H54 (cell line): ENCODE measurements around the gene CPN2.

Source experiments
- DNase-seq: peaks from one replicate; pipeline ENCODE4 v3.0.0; 2011; ENCODE audit warnings: low spot score, mixed read lengths; ENCODE audit not compliant: insufficient read length
- FAIRE-seq: peaks from 3 replicates; lab custom pipeline; 2011; peaks lifted over from hg19 to GRCh38; lab: Jason Lieb, UNC
- POLR2A ChIP-seq: IDR thresholded peaks from 2 replicates; pipeline ENCODE4 v1.6.1; 2011; ENCODE audit warnings: low read depth, mild to moderate bottlenecking, low read length

Gene CPN2, protein sequence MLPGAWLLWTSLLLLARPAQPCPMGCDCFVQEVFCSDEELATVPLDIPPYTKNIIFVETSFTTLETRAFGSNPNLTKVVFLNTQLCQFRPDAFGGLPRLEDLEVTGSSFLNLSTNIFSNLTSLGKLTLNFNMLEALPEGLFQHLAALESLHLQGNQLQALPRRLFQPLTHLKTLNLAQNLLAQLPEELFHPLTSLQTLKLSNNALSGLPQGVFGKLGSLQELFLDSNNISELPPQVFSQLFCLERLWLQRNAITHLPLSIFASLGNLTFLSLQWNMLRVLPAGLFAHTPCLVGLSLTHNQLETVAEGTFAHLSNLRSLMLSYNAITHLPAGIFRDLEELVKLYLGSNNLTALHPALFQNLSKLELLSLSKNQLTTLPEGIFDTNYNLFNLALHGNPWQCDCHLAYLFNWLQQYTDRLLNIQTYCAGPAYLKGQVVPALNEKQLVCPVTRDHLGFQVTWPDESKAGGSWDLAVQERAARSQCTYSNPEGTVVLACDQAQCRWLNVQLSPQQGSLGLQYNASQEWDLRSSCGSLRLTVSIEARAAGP

DNA sequence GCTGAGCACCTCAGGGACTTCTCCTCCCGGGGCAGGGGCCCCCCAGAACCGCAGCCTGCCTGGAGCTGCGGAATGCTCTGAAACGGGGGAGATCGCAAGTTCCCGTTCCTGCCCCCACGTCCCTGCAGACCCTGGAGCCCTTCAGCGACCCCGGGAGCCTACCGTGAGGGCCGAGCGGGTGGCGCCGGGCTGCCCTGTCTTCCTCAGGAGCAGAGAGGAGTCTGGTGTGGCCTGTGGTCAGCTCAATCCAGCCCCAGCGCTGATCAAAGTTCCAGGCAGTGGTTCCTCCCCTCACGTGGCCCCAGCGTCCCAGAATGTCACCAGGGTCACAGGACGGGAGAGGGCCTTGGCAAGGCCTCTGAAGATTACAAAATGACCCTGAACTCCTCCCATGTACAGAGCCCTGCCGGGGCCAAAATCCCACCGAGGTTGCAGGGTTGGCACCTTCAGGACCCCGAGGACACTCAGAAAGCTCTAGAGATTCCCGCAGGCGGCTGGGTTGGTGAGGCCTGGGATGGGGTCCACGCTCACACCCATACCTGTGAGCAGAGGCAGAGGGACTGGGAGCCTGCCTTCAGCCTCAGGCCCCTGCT is at the start of gene CPN2:
Gene CPN2, minus strand, starts transcription at position 249 of the 593 bp plus-strand sequence. CDS start 8,626 bp downstream, outside the sequence.
- no peak for DNase-seq
- FAIRE-seq = no peak
- TF ChIP-seq POLR2A = no peak

DNA sequence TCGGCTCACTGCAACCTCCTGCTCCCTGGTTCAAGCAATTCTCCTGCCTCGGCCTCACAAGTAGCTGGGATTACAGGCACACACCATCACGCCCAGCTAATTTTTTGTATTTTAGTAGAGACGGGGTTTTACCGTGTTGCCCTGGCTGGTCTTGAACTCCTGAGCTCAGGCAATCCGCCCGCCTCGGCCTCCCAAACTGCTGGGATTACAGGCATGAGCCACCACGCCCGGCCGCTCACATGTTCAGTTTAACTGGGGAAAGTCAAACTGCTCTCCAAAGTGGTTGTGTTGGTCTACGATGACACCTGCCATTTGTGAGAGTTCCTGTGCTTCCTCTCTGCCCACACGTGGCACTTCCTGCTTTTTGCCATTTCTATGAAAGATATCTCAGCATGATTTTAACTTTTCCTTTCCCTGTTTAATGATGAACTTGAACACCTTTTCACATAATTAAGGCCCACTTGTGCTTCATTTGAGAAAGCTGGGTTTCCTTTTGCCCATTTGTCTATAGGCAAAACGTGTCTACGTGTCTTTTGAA is 48.8 kb upstream of the CPN2 start:
- DNase-seq = no peak
- no peak for TF ChIP-seq POLR2A
- no peak for FAIRE-seq

DNA sequence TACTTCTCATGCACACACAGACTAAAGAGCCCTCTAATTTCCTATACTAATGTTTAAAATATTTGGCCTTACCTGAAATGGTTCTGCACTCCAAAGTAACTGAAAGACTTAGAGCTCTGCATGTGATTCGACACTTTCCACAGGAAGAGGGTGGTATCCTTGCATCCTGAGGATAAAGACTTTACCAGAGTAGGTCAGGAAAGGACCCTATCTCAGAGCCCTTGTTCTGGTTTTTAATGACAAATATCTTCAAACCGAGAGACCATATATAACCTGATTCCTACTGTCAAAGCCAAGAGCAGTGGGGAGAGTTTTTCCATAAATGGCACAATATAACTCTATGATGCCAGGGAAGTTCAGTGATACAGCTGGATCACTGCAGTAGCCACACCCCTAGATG is 48.0 kb upstream of the CPN2 start, which contains the start of gene GP5:
Gene GP5, minus strand, starts transcription at position 101 of the 400 bp plus-strand sequence. CDS start 984 bp downstream, outside the sequence.
- no peak for TF ChIP-seq POLR2A
- FAIRE-seq (peak; percentile 11), DNase-seq (no peak)

DNA sequence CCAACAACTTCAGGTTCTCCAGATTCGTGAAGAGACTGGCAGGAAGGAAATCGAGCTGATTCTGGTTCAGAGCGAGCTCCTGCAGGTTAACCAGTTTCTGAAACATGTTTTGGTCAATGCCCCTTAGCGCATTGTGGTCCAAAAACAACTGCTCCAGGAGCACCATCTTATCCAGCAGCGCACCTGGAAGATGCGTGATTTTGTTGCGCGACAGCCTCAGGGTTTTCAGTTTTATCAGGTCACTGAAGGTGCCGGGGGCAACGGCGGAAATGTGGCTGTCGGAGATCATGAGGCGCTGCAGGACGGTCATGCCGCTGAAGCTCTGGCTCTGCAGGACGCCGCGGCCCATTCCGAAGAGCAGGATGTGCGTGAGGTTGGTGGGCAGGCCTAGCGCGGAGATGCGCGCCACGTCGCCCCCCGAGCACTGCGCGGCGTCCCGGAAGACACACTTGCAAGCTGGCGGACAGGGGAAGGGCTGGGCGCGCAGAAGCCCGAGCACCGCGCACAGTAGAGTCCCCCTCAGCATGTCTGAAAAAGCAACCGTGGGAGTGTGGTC is 46.7 kb upstream of the CPN2 start:
- FAIRE-seq = no peak
- DNase-seq = no peak
- TF ChIP-seq POLR2A = no peak

DNA sequence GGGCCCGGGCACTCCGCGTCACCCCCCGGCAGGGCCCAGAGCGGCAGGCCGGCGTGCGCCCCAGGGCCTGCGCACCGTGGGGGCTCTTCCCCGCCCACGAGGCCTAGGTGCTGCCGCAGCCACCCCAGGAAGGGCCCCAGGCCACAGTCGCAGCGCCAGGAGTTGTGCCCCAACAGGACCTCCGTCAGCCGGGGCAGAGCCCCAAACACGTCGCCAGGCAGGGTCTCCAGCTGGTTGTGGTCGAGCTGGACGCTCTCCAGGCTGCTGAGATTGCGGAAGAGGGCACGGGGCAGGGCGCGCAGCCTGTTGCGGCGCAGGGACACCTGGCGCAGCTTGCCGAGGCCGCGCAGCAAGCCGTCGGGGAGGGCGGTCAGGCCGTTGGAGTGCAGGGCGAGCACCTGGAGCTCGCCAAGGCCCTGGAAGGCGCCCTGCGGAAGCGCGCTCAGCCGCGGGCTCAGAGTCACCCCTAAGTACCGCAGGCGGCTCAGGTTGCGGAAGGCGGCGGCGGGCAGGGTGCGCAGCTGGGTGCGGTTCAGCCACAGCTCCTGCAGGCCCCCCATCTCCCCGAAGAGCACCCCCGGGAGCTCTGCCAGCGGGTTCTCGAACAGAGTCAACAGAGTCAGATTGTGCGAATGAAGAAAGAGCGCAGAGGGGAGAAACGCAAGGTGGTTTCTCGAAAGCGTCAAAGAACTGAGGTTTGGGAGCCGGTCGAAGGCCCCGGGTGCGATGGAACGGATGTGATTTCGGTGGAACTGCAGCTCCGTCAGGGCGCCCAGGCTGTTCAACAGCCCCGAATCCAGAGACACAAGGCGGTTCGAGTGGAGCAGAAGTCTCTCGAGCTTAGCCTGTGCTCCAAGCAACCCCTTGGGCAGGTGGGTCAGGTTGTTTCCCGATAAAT is 46.0 kb upstream of the CPN2 start:
- FAIRE-seq = no peak
- DNase-seq = no peak
- no peak for TF ChIP-seq POLR2A

DNA sequence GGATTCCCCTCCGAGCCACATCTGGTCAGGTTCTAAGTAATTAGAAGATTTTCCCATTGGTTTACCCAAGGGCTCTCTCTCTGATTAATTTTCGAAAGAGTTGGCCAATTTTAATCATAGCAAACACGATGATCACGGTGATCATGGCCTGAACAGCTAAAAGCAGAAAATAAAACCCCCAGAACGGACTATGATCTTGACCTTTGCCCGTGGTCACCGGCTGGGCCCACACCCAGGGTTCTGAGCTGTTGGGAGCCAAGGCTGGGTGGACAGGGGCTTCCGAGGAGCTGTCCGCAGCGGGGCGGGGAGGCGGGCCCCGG is 45.4 kb upstream of the CPN2 start:
- no peak for TF ChIP-seq POLR2A
- no peak for FAIRE-seq
- no peak for DNase-seq

DNA sequence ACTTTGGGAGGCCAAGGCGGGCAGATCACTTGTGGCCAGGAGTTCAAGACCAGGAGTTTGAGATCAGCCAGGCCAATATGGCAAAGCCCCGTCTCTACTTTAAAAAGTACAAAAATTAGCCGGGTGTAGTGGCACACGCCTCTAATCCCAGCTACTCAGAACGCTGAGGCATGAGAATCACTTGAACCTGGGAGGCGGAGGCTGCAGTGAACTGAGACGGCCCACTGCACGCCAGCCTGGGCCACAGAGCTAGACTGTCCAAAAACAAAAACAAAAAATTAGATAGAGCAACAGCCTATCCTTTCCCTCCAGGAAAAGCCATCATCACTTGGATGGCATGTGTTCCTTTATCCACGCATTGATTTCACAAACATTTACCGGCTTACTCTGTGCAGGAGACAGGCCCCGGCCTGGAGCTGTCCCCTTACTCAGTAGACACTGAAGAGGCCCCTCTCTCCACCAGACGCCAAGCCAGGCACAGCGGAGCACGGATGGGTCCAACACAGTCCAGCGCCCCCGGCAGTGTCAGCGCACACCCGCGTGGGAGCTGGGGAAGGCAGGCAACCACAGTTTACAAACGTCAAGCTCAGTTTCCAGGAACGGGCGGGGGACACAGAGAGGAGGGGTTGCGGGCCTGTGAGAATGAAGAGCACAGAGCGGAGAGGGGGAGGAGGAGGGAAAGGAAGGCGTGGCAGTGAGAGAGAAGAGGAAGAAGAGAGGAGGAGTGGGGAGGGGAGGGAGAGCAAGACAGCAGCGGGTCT is 44.8 kb upstream of the CPN2 start:
- no peak for FAIRE-seq
- no peak for DNase-seq

GRCh38 chr3:194395212-194395611 is 44.1 kb upstream of the CPN2 start:
- DNase-seq = no peak
- TF ChIP-seq POLR2A = no peak
- peak; percentile 27 for FAIRE-seq

More for the DNA sequence above, 44.8 kb upstream of the CPN2 start:
- TF ChIP-seq POLR2A = no peak

GRCh38 chr3:194392576-194392975 is 41.4 kb upstream of the CPN2 start:
- FAIRE-seq (no peak), DNase-seq (no peak)

GRCh38 chr3:194390835-194391234 is 39.7 kb upstream of the CPN2 start:
- FAIRE-seq (no peak), DNase-seq (no peak)
- no peak for TF ChIP-seq POLR2A

More at GRCh38 chr3:194392576-194392975, 41.4 kb upstream of the CPN2 start:
- TF ChIP-seq POLR2A = no peak

GRCh38 chr3:194389269-194389668 is 38.1 kb upstream of the CPN2 start:
- DNase-seq (no peak), FAIRE-seq (no peak)
- no peak for TF ChIP-seq POLR2A

DNA sequence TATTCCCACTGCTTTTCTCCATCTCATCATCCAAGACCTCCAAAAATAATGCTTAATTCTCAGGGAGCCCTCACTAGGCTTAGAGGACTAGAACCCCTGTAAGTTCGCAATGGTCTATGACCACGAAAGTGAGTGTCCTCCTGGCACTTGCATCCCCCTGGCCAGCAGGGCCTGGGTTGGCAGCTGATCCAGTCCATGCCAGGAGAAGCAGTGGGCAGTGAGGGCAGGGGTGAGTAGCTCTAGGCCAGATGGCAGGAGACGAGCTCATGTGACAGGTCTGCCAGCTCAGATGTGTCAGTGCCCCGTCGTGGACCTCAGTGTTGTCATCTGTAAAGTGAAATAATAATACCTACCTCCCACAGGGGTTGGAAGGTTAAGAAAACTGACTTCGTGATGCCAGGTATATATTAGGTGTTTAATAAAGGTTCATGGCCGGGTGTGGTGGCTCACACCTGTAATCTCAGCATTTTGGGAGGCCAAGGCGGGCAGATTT is 36.8 kb upstream of the CPN2 start:
- no peak for TF ChIP-seq POLR2A
- FAIRE-seq = no peak
- DNase-seq = no peak
